NCI-H128 (cell line): ENCODE data around the gene DUX4.
"Not testable (repeated sequence)": the region's sequence is repeated elsewhere in the genome, so short reads cannot be mapped to it uniquely, and the experiment has no call there.

Experiments used
- DNase-seq: peaks from one replicate; lab custom pipeline; 2025; ENCODE audit not compliant: unreplicated experiment; lab: John Stamatoyannopoulos, UW

The DUX4 gene

DNA sequence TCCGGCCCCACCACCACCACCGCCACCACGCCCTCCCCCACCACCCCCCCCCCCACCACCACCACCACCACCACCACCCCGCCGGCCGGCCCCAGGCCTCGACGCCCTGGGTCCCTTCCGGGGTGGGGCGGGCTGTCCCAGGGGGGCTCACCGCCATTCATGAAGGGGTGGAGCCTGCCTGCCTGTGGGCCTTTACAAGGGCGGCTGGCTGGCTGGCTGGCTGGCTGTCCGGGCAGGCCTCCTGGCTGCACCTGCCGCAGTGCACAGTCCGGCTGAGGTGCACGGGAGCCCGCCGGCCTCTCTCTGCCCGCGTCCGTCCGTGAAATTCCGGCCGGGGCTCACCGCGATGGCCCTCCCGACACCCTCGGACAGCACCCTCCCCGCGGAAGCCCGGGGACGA, at the start of gene DUX4:
Gene DUX4 (plus strand): TSS at position 347 of the 400 bp plus-strand sequence. CDS start 0 bp downstream, at position 347.
- not testable (repeated sequence) for DNase-seq

DNA sequence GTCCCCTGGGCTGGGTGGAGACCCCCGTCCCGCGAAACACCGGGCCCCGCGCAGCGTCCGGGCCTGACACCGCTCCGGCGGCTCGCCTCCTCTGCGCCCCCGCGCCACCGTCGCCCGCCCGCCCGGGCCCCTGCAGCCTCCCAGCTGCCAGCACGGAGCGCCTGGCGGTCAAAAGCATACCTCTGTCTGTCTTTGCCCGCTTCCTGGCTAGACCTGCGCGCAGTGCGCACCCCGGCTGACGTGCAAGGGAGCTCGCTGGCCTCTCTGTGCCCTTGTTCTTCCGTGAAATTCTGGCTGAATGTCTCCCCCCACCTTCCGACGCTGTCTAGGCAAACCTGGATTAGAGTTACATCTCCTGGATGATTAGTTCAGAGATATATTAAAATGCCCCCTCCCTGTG, 1.9 kb downstream of the DUX4 start:
- not testable (repeated sequence) for DNase-seq

DNA sequence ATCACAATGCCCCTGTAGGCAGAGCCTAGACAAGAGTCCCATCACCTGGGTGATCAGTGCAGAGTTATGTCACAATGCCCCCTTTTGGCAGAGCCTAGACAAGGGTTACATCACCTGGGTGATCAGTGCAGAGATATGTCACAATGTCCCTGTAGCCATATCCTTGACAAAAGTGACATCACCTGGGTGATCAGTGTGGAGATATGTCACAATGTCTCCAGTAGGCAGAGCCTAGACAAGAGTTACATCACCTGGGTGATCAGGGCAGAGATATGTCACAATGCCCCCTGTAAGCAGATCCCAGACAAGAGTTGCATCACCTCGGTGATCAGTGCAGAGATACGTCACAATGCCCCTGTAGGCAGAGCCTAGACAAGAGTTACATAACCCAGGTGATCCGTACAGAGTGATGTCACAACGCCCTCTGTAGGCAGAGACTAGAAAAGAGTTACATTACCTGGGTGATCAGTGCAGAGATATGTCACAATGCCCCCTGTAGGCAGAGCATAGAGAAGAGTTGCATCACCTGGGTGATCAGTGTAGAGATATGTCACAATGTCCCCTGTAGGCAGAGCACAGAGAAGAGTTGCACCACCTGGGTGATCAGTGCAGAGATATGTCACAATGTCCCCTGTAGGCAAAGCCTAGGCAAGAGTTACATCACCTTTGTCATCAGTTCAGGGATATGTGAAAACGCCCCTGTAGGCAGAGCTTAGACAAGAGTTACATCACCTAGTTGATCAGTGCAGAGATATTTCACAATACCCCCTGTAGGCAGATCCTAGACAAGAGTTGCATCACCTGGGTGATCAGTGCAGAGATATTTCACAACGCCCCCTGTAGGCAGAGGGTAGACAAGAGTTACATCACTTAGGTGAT, 4.4 kb downstream of the DUX4 start:
- not testable (repeated sequence) for DNase-seq

GRCh38 chr4:190178606-190178990, 5.0 kb downstream of the DUX4 start:
- DNase-seq: not testable (repeated sequence)

- not testable (repeated sequence) for DNase-seq
Measured at GRCh38 chr4:190179030-190179739, 5.6 kb downstream of the DUX4 start.

DNA sequence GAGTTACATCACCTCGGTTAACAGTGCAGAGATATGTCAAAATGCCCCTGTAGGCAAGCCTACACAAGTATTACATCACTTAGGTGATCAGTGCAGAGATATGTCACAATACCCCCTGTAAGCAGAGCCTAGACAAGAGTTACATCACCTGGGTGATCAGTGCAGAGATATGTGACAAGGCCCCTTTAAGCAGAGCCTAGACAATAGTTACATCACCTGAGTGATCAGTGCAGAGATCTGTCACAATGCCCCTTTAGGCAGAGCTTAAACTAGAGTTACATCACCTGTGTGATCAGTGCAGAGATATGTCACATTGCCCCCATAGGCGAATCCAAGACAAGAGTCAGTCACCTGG, 6.1 kb downstream of the DUX4 start:
- DNase-seq: not testable (repeated sequence)

- DNase-seq: not testable (repeated sequence)
Measured at GRCh38 chr4:190180947-190181346, 7.4 kb downstream of the DUX4 start.

GRCh38 chr4:190181481-190182100, 8.0 kb downstream of the DUX4 start:
- DNase-seq: not testable (repeated sequence)

GRCh38 chr4:190203510-190203909, 29.9 kb downstream of the DUX4 start:
- not testable (repeated sequence) for DNase-seq
